Measurements from ENCODE around the gene MISP. TPM values are rescaled to one million over a fixed set of nuclear protein-coding genes. Genes with fewer than 3 reads are reported as not detected.

MISP gene
- total and polyA plus RNA-seq, 2 of the 13 experiments (the other 11 are each of a cell fraction or from before 2014, with no cell fraction given): 0.67 to 1.3 TPM

- no peak overlapping the region for H3K4me3 ChIP-seq (replicated peaks in 1 of 3; ENCODE audit: insufficient read depth in 1 of 3, low read depth in 2 of 3, low read length in 3 of 3)
- H2AFZ ChIP-seq (ENCODE audit: low read length): no peak overlapping the region
- H3K9me3 ChIP-seq (ENCODE audit: low read length): 0 out of 2 replicates have a peak, but pooled peaks cover 4% of the 10 kb centered on the region
- no peak overlapping the region for H3K27ac ChIP-seq (ENCODE audit: extremely low read length, insufficient read depth, low read length)
- H3K27me3 ChIP-seq (ENCODE audit: control insufficient read depth in 1 of 2, insufficient read depth in 2 of 2, low read length in 2 of 2): no peaks in the 10 kb centered on the region
- in situ Hi-C loops (cut with HindIII; ENCODE audit: extremely low pct_ligation_motif_present, low pct_unique_long_range_greater_than_20kb) (no loop called here), intact Hi-C loops (cut with micrococcal nuclease; ENCODE audit: unreplicated experiment) (no loop called here)
- peaks cover 47% of the 10 kb centered on the region for H3K4me1 ChIP-seq (ENCODE audit: insufficient read depth, low read length)
- H4K20me1 ChIP-seq (ENCODE audit: insufficient read depth, low read length): no peaks in the 10 kb centered on the region
- BruUV-seq (replicated peaks): no TSS peak
- CTCF ChIA-PET (ENCODE audit: low intra/inter-chr PET ratio, low total read pairs): no interaction called here
- H3K4me2 ChIP-seq (ENCODE audit: low read depth, low read length): no peak overlapping the region
- ATAC-seq (no peak), DNase-seq (ENCODE audit: low spot score) (no peak), FAIRE-seq (no peak)
- H3K36me3 ChIP-seq (replicated peaks in 1 of 2; ENCODE audit: control insufficient read depth in 1 of 2, insufficient read depth in 2 of 2, low read length in 2 of 2): no peaks in the 10 kb centered on the region
- no peak for TF ChIP-seq MED8 (CRISPR knock-in tag; IDR thresholded peaks at IDR 0.05; ENCODE audit: insufficient replicate concordance)
- TF ChIP-seq ZBTB38 (CRISPR knock-in tag; IDR thresholded peaks at IDR 0.05): peak; percentile 60; the same call in 1 of the 2 replicates
- no peak for TF ChIP-seq EED (CRISPR knock-in tag; IDR thresholded peaks at IDR 0.05)
- TF ChIP-seq, protein P1, sequence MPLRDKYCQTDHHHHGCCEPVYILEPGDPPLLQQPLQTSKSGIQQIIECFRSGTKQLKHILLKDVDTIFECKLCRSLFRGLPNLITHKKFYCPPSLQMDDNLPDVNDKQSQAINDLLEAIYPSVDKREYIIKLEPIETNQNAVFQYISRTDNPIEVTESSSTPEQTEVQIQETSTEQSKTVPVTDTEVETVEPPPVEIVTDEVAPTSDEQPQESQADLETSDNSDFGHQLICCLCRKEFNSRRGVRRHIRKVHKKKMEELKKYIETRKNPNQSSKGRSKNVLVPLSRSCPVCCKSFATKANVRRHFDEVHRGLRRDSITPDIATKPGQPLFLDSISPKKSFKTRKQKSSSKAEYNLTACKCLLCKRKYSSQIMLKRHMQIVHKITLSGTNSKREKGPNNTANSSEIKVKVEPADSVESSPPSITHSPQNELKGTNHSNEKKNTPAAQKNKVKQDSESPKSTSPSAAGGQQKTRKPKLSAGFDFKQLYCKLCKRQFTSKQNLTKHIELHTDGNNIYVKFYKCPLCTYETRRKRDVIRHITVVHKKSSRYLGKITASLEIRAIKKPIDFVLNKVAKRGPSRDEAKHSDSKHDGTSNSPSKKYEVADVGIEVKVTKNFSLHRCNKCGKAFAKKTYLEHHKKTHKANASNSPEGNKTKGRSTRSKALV (CRISPR knock-in tag; IDR thresholded peaks at IDR 0.05): no peak
- no peak for TF ChIP-seq SOX6 (IDR thresholded peaks at IDR 0.05)
- TF ChIP-seq SOX6 (CRISPR knock-in tag; IDR thresholded peaks at IDR 0.05): no peak
- TF ChIP-seq MIXL1 (CRISPR knock-in tag; IDR thresholded peaks at IDR 0.05): no peak
- no peak for TF ChIP-seq ZNF75D (CRISPR knock-in tag; IDR thresholded peaks at IDR 0.05; ENCODE audit: borderline replicate concordance)
- TF ChIP-seq CSRNP1 (CRISPR knock-in tag; IDR thresholded peaks at IDR 0.05): no peak
- no peak for TF ChIP-seq ZNF124 (CRISPR knock-in tag; IDR thresholded peaks at IDR 0.05)
- no peak for TF ChIP-seq ZBTB4 (CRISPR knock-in tag; IDR thresholded peaks at IDR 0.05; ENCODE audit: borderline replicate concordance)
- no peak for TF ChIP-seq CHD4 (IDR thresholded peaks at IDR 0.05; ENCODE audit: borderline replicate concordance, low read length)
- TF ChIP-seq, protein P2, sequence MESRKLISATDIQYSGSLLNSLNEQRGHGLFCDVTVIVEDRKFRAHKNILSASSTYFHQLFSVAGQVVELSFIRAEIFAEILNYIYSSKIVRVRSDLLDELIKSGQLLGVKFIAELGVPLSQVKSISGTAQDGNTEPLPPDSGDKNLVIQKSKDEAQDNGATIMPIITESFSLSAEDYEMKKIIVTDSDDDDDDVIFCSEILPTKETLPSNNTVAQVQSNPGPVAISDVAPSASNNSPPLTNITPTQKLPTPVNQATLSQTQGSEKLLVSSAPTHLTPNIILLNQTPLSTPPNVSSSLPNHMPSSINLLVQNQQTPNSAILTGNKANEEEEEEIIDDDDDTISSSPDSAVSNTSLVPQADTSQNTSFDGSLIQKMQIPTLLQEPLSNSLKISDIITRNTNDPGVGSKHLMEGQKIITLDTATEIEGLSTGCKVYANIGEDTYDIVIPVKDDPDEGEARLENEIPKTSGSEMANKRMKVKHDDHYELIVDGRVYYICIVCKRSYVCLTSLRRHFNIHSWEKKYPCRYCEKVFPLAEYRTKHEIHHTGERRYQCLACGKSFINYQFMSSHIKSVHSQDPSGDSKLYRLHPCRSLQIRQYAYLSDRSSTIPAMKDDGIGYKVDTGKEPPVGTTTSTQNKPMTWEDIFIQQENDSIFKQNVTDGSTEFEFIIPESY (CRISPR knock-in tag; IDR thresholded peaks at IDR 0.05): peak; percentile 53; the same call in 1 of the 2 replicates
- TF ChIP-seq MTF2 (CRISPR knock-in tag; IDR thresholded peaks at IDR 0.05; ENCODE audit: borderline replicate concordance): no peak
- POLR2A ChIA-PET: interaction anchor here (0.6 kb wide), 1 partner anchor 692 kb away, joined by 3 read pairs; no protein-coding TSS in a partner anchor
- H3K9ac ChIP-seq (ENCODE audit: insufficient read depth, low read depth, low read length): no peak overlapping the region
- 75% methylated on average over 13 of the region's 21 CpGs for WGBS (ENCODE audit: low lambda C conversion rate)
- no peaks in the 10 kb centered on the region for H3K79me2 ChIP-seq (ENCODE audit: insufficient read depth, low read length)
Measured at GRCh38 chr19:710767-711166, 40.1 kb upstream of the MISP start.

Measured in HepG2 (cell line).